ENCODE data around the gene SLC12A2. TPM values are rescaled to one million over a fixed set of nuclear protein-coding genes. Genes with fewer than 3 reads are reported as not detected.

SLC12A2 gene
- total RNA-seq, 4 donors from 2014 or later, result 105 to 137 (median 129) TPM

- Histone ChIP-seq H3K4me1 (no peaks in the 10 kb centered on the region), H3K4me3 (no peak overlapping the region), H3K9me3 (peaks cover 0 to 7% (median 0%) of the 10 kb centered on the region in 3 donors), H3K36me3 (peaks cover 0 to 63% of the 10 kb centered on the region in 2 donors), H3K27ac (no peak overlapping the region), H3K27me3 (no peaks in the 10 kb centered on the region)
- no peak for TF ChIP-seq POLR2A (IDR thresholded peaks at IDR 0.05)
- 90 to 92% methylated on average over 2 to 3 of the region's 3 CpGs for WGBS, 2 donors (ENCODE audit: low coverage in 1 of 2)
- ATAC-seq, result no peak
Measured at GRCh38 chr5:128116445-128116844, 32.9 kb downstream of the SLC12A2 start.

GRCh38 chr5:128118214-128118613, 34.6 kb downstream of the SLC12A2 start:
- Histone ChIP-seq H3K27ac (no peak overlapping the region), H3K4me3 (no peak overlapping the region), H3K27me3 (no peaks in the 10 kb centered on the region), H3K36me3 (peaks cover 0 to 64% of the 10 kb centered on the region in 2 donors), H3K4me1 (no peaks in the 10 kb centered on the region), H3K9me3 (peaks cover 0 to 7% (median 0%) of the 10 kb centered on the region in 3 donors)
- TF ChIP-seq POLR2AphosphoS5 (IDR thresholded peaks at IDR 0.05), result no peak
- TF ChIP-seq CTCF (IDR thresholded peaks at IDR 0.05), result no peak
- WGBS, 2 donors (ENCODE audit: low coverage in 1 of 2), result 94 to 100% methylated on average over 2 of the region's 2 CpGs
- ATAC-seq, result no peak

- Histone ChIP-seq H3K9me3 (peaks cover 0 to 7% (median 0%) of the 10 kb centered on the region in 3 donors), H3K4me3 (no peak overlapping the region), H3K27me3 (no peaks in the 10 kb centered on the region), H3K4me1 (no peaks in the 10 kb centered on the region), H3K27ac (no peak overlapping the region), H3K36me3 (peaks cover 0 to 40% of the 10 kb centered on the region in 2 donors)
- WGBS, 2 donors (ENCODE audit: low coverage in 1 of 2), result 40 to 54% methylated on average over 4 of the region's 4 CpGs
- ATAC-seq, result no peak
- TF ChIP-seq POLR2A (IDR thresholded peaks at IDR 0.05) (no peak), CTCF (IDR thresholded peaks at IDR 0.05) (no peak), EP300 (IDR thresholded peaks at IDR 0.05) (no peak), POLR2AphosphoS5 (IDR thresholded peaks at IDR 0.05) (no peak)
Measured at GRCh38 chr5:128121651-128122050, 38.1 kb downstream of the SLC12A2 start.

- no peak overlapping the region for H3K27ac ChIP-seq
- ATAC-seq, result no peak
- no peak for TF ChIP-seq POLR2A (IDR thresholded peaks at IDR 0.05)
- TF ChIP-seq POLR2AphosphoS5 (IDR thresholded peaks at IDR 0.05), result no peak
- no peak for TF ChIP-seq CTCF (IDR thresholded peaks at IDR 0.05)
- no peak for TF ChIP-seq EP300 (IDR thresholded peaks at IDR 0.05)
- no peaks in the 10 kb centered on the region for H3K4me1 ChIP-seq
- WGBS, 2 donors (ENCODE audit: low coverage in 1 of 2), result 93 to 100% methylated on average over 1 of the region's 1 CpG
- peaks cover 0 to 7% (median 0%) of the 10 kb centered on the region in 3 donors for H3K9me3 ChIP-seq
- no peaks in the 10 kb centered on the region for H3K27me3 ChIP-seq
- peaks cover 0 to 18% of the 10 kb centered on the region in 2 donors for H3K36me3 ChIP-seq
- H3K4me3 ChIP-seq, result no peak overlapping the region
Measured at GRCh38 chr5:128123936-128124335, 40.4 kb downstream of the SLC12A2 start.

GRCh38 chr5:128126241-128126640, 42.7 kb downstream of the SLC12A2 start:
- H3K4me3 ChIP-seq, result no peak overlapping the region
- H3K36me3 ChIP-seq, result peaks cover 0 to 23% of the 10 kb centered on the region in 2 donors
- H3K4me1 ChIP-seq, result no peaks in the 10 kb centered on the region
- no peak for TF ChIP-seq POLR2A (IDR thresholded peaks at IDR 0.05)
- no peak for TF ChIP-seq CTCF (IDR thresholded peaks at IDR 0.05)
- TF ChIP-seq POLR2AphosphoS5 (IDR thresholded peaks at IDR 0.05), result no peak
- no peak for TF ChIP-seq EP300 (IDR thresholded peaks at IDR 0.05)
- H3K27me3 ChIP-seq, result no peaks in the 10 kb centered on the region
- H3K27ac ChIP-seq, result no peak overlapping the region
- H3K9me3 ChIP-seq, result no peaks in the 10 kb centered on the region
- WGBS, 2 donors (ENCODE audit: low coverage in 1 of 2), result 58 to 100% methylated on average over 1 to 2 of the region's 2 CpGs
- no peak for ATAC-seq
